Measurements from ENCODE around the gene TLCD1.

- TF ChIP-seq POLR2A (IDR thresholded peaks at IDR 0.05), result no peak
- no peak for TF ChIP-seq EP300 (IDR thresholded peaks at IDR 0.05)
Measured at GRCh38 chr17:28720247-28720996, 5.6 kb downstream of the TLCD1 start.
